ENCODE data around the gene CFAP298.

- TF ChIP-seq POLR2A (IDR thresholded peaks at IDR 0.05) (no peak), CTCF (IDR thresholded peaks at IDR 0.05) (no peak)
These were observed 13.1 kb downstream of the CFAP298 start for GRCh38 chr21:32599091-32599490.

Measured in Peyer's patch (tissue), 4 donors.